ENCODE results near the gene IGSF3.

IGSF3 gene

GRCh38 chr1:116693759-116694480 is 26.4 kb upstream of the IGSF3 start:
- no peak for DNase-seq (ENCODE audit: low read depth, low spot score)
- H3K9me3 ChIP-seq (ENCODE audit: low read depth, low read length), result no peaks in the 10 kb centered on the region
- TF ChIP-seq EZH2 (IDR thresholded peaks at IDR 0.05) (no peak), POLR2AphosphoS5 (IDR thresholded peaks at IDR 0.05; ENCODE audit: borderline replicate concordance, low read depth, low read length) (no peak), FOXP2 (optimal IDR thresholded peaks at IDR 0.05; ENCODE audit: control extremely low read depth, extremely low read length, insufficient read depth) (no peak)
- no peak overlapping the region for H3K9ac ChIP-seq (ENCODE audit: insufficient read length)
- H3K27ac ChIP-seq, result peak overlapping the region; percentile 42; the same call in 1 of the 2 replicates
- H3K4me3 ChIP-seq, result no peak overlapping the region
- no peaks in the 10 kb centered on the region for H3K36me3 ChIP-seq (ENCODE audit: insufficient read depth, low read length)

- H3K4me3 ChIP-seq, result no peak overlapping the region
- peak overlapping the region; percentile 94; the same call in 1 of the 2 replicates for H3K27ac ChIP-seq
- no peaks in the 10 kb centered on the region for H3K9me3 ChIP-seq (ENCODE audit: low read depth, low read length)
- DNase-seq (ENCODE audit: low read depth, low spot score), result no peak
- H3K36me3 ChIP-seq (ENCODE audit: insufficient read depth, low read length), result no peaks in the 10 kb centered on the region
- H3K9ac ChIP-seq (ENCODE audit: insufficient read length), result no peak overlapping the region
- TF ChIP-seq POLR2AphosphoS5 (IDR thresholded peaks at IDR 0.05; ENCODE audit: borderline replicate concordance, low read depth, low read length) (no peak), FOXP2 (optimal IDR thresholded peaks at IDR 0.05; ENCODE audit: control extremely low read depth, extremely low read length, insufficient read depth) (no peak)
Observed at GRCh38 chr1:116692879-116693278, 25.3 kb upstream of the IGSF3 start.

- peak overlapping the region; percentile 94 for H3K27ac ChIP-seq
- peak; percentile 97 for DNase-seq (ENCODE audit: low read depth, low spot score)
- no peaks in the 10 kb centered on the region for H3K9me3 ChIP-seq (ENCODE audit: low read depth, low read length)
- H3K9ac ChIP-seq (ENCODE audit: insufficient read length), result no peak overlapping the region
- H3K4me3 ChIP-seq, result peak overlapping the region; percentile 65
- H3K36me3 ChIP-seq (ENCODE audit: insufficient read depth, low read length), result no peaks in the 10 kb centered on the region
- TF ChIP-seq EZH2 (IDR thresholded peaks at IDR 0.05) (no peak), FOXP2 (optimal IDR thresholded peaks at IDR 0.05; ENCODE audit: control extremely low read depth, extremely low read length, insufficient read depth) (peak; percentile 59), POLR2AphosphoS5 (IDR thresholded peaks at IDR 0.05; ENCODE audit: borderline replicate concordance, low read depth, low read length) (peak; percentile 78; the same call in 1 of the 2 replicates)
Observed at GRCh38 chr1:116690849-116691406, 23.4 kb upstream of the IGSF3 start.

- Histone ChIP-seq H3K4me3 (peak overlapping the region; percentile 65), H3K27ac (peak overlapping the region; percentile 94), H3K36me3 (ENCODE audit: insufficient read depth, low read length) (no peaks in the 10 kb centered on the region), H3K9ac (ENCODE audit: insufficient read length) (no peak overlapping the region), H3K9me3 (ENCODE audit: low read depth, low read length) (no peaks in the 10 kb centered on the region)
- DNase-seq (ENCODE audit: low read depth, low spot score), result no peak
- TF ChIP-seq POLR2AphosphoS5 (IDR thresholded peaks at IDR 0.05; ENCODE audit: borderline replicate concordance, low read depth, low read length) (no peak), FOXP2 (optimal IDR thresholded peaks at IDR 0.05; ENCODE audit: control extremely low read depth, extremely low read length, insufficient read depth) (no peak), EZH2 (IDR thresholded peaks at IDR 0.05) (no peak)
Observed at GRCh38 chr1:116690396-116690848, 22.9 kb upstream of the IGSF3 start.

GRCh38 chr1:116686723-116687352 is 19.3 kb upstream of the IGSF3 start:
- Histone ChIP-seq H3K36me3 (ENCODE audit: insufficient read depth, low read length) (no peaks in the 10 kb centered on the region), H3K4me3 (peak overlapping the region; percentile 52; the same call in 1 of the 2 replicates), H3K9ac (ENCODE audit: insufficient read length) (peak overlapping the region; percentile 66), H3K9me3 (ENCODE audit: low read depth, low read length) (no peaks in the 10 kb centered on the region), H3K27ac (peak overlapping the region; percentile 94)
- DNase-seq (ENCODE audit: low read depth, low spot score), result no peak
- TF ChIP-seq POLR2AphosphoS5 (IDR thresholded peaks at IDR 0.05; ENCODE audit: borderline replicate concordance, low read depth, low read length) (no peak), EZH2 (IDR thresholded peaks at IDR 0.05) (no peak), FOXP2 (optimal IDR thresholded peaks at IDR 0.05; ENCODE audit: control extremely low read depth, extremely low read length, insufficient read depth) (no peak)

GRCh38 chr1:116686175-116686574 is 18.6 kb upstream of the IGSF3 start:
- Histone ChIP-seq H3K9ac (ENCODE audit: insufficient read length) (no peak overlapping the region), H3K36me3 (ENCODE audit: insufficient read depth, low read length) (no peaks in the 10 kb centered on the region), H3K9me3 (ENCODE audit: low read depth, low read length) (no peaks in the 10 kb centered on the region), H3K27ac (peak overlapping the region; percentile 94), H3K4me3 (no peak overlapping the region)
- TF ChIP-seq EZH2 (IDR thresholded peaks at IDR 0.05), result no peak
- TF ChIP-seq POLR2AphosphoS5 (IDR thresholded peaks at IDR 0.05; ENCODE audit: borderline replicate concordance, low read depth, low read length), result no peak
- TF ChIP-seq FOXP2 (optimal IDR thresholded peaks at IDR 0.05; ENCODE audit: control extremely low read depth, extremely low read length, insufficient read depth), result no peak
- DNase-seq (ENCODE audit: low read depth, low spot score), result no peak

- no peaks in the 10 kb centered on the region for H3K36me3 ChIP-seq (ENCODE audit: insufficient read depth, low read length)
- no peak overlapping the region for H3K9ac ChIP-seq (ENCODE audit: insufficient read length)
- H3K9me3 ChIP-seq (ENCODE audit: low read depth, low read length), result no peaks in the 10 kb centered on the region
- no peak for DNase-seq (ENCODE audit: low read depth, low spot score)
- peak overlapping the region; percentile 84 for H3K27ac ChIP-seq
- TF ChIP-seq EZH2 (IDR thresholded peaks at IDR 0.05), result no peak
- TF ChIP-seq POLR2AphosphoS5 (IDR thresholded peaks at IDR 0.05; ENCODE audit: borderline replicate concordance, low read depth, low read length), result no peak
- TF ChIP-seq FOXP2 (optimal IDR thresholded peaks at IDR 0.05; ENCODE audit: control extremely low read depth, extremely low read length, insufficient read depth), result no peak
- H3K4me3 ChIP-seq, result no peak overlapping the region
Observed at GRCh38 chr1:116684575-116684974, 17.0 kb upstream of the IGSF3 start.

GRCh38 chr1:116682641-116683221 is 15.2 kb upstream of the IGSF3 start:
- DNase-seq (ENCODE audit: low read depth, low spot score), result no peak
- no peak overlapping the region for H3K9ac ChIP-seq (ENCODE audit: insufficient read length)
- H3K4me3 ChIP-seq, result no peak overlapping the region
- H3K27ac ChIP-seq, result no peak overlapping the region
- H3K36me3 ChIP-seq (ENCODE audit: insufficient read depth, low read length), result no peaks in the 10 kb centered on the region
- TF ChIP-seq POLR2AphosphoS5 (IDR thresholded peaks at IDR 0.05; ENCODE audit: borderline replicate concordance, low read depth, low read length) (no peak), FOXP2 (optimal IDR thresholded peaks at IDR 0.05; ENCODE audit: control extremely low read depth, extremely low read length, insufficient read depth) (no peak)
- no peaks in the 10 kb centered on the region for H3K9me3 ChIP-seq (ENCODE audit: low read depth, low read length)
